ENCODE results near the gene HDAC4. TPM values are rescaled to one million over a fixed set of nuclear protein-coding genes. Genes with fewer than 3 reads are reported as not detected.

Gene HDAC4
- total RNA-seq, 5 donors from 2014 or later (not counting 1 experiment from before 2014, with no cell fraction given): 44.8 to 80.2 (median 60.9) TPM

DNA sequence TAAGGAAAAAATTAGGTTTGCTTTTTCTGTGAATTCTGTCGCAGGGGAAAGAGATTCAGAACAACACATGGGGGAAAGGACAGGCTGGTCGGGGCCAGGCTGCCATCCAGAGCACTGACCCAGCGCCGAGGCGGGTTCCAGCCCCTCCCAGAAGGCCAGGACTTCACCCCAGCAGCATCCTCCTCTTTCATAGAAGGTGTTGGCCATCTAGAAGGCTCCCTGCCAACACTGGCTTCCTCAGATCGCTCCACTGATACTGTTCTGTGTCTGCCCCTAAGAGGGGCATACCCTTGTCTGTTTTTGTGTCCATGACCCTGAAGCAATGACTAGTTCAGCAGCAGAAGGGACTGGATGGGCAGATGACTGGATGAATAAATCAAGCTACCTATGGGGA, 144.5 kb downstream of the HDAC4 start:
- H3K9me3 ChIP-seq: no peaks in the 10 kb centered on the region
- Mint-ChIP-seq H3K36me3 (peaks cover 27% of the 10 kb centered on the region), H3K27me3 (no peaks in the 10 kb centered on the region), H3K4me1 (peaks cover 97% of the 10 kb centered on the region in 3 donors), H3K4me3 (no peak overlapping the region), H3K9me3 (peaks cover 7 to 11% (median 9%) of the 10 kb centered on the region in 3 donors), H3K27ac (peak overlapping the region; percentile 55 to 60)
- no peaks in the 10 kb centered on the region for H3K27me3 ChIP-seq (replicated peaks in 1 of 2; ENCODE audit: control insufficient read depth in 2 of 2, extremely low read depth in 1 of 2, insufficient read depth in 2 of 2, low read length in 1 of 2)
- 84% methylated on average over 5 of the region's 6 CpGs for WGBS (ENCODE audit: insufficient coverage)
- H3K4me1 ChIP-seq (ENCODE audit: control insufficient read depth in 1 of 2, extremely low read depth in 1 of 2, insufficient read depth in 2 of 2, low read length in 2 of 2): peaks cover 58 to 67% of the 10 kb centered on the region in 2 experiments
- H3K4me3 ChIP-seq (ENCODE audit: control insufficient read depth in 1 of 2, extremely low read depth in 1 of 2, low read length in 1 of 2): no peak overlapping the region
- ChIA-PET POLR2A (no interaction called here), CTCF (interaction anchor here in 1 of 2 donors (0.6 kb wide), 1 partner anchor 12 kb away, joined by 3 read pairs; no protein-coding TSS in a partner anchor)
- DNase-seq (peak in 1 of 35 experiments; percentile 9), ATAC-seq (replicated peaks in 1 of 4) (no peak)
- H3K27ac ChIP-seq (ENCODE audit: low read length): no peak overlapping the region
- H3K36me3 ChIP-seq (ENCODE audit: control insufficient read depth in 2 of 2, extremely low read depth in 1 of 2, insufficient read depth in 1 of 2, low read length in 1 of 2): peaks cover 0 to 4% of the 10 kb centered on the region in 2 donors

DNA sequence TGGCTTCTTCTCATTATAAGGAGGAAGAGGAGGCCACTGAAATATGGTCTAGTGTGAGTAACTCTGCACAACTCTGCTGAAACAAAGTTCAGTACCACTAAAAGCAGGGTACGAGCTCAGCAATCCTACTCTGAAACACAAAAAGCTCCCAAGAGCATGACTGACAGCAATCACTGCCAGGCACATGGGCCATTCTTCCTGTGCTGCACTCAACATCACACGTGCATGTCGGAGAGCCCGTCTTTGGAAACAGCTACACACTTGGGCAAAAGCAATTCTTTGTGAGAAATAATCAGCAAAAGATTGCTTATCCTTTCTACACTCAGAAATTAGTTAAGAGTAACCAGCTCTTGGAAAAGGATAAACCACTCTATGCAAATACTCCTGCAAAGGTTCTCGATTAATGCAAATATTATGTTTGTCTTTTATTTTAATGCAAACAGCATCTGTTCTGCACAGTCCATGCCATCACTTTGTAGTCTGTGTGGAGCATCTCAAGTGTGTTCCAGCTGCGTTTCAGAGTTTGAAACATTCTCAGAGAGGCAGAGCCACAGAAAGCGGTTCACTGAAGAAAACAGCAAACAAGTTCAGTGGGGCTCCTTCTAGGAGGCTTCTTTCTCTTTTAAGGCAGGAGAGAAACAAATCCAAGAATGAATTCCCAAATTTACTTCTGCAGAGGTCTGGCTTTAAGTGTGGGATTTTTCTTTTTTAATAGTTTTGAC, 145.0 kb downstream of the HDAC4 start:
- no peak overlapping the region for H3K4me3 ChIP-seq (ENCODE audit: control insufficient read depth in 1 of 2, extremely low read depth in 1 of 2, low read length in 1 of 2)
- H3K27ac ChIP-seq (ENCODE audit: low read length): no peak overlapping the region
- Mint-ChIP-seq H3K4me3 (peak overlapping the region in 1 of 3 donors; percentile 1), H3K27ac (peak overlapping the region; percentile 20 to 61), H3K27me3 (no peaks in the 10 kb centered on the region), H3K9me3 (peaks cover 7 to 11% (median 9%) of the 10 kb centered on the region in 3 donors), H3K36me3 (peaks cover 27% of the 10 kb centered on the region), H3K4me1 (peaks cover 91 to 93% (median 91%) of the 10 kb centered on the region in 3 donors)
- no peaks in the 10 kb centered on the region for H3K27me3 ChIP-seq (replicated peaks in 1 of 2; ENCODE audit: control insufficient read depth in 2 of 2, extremely low read depth in 1 of 2, insufficient read depth in 2 of 2, low read length in 1 of 2)
- H3K36me3 ChIP-seq (ENCODE audit: control insufficient read depth in 2 of 2, extremely low read depth in 1 of 2, insufficient read depth in 1 of 2, low read length in 1 of 2): peaks cover 0 to 4% of the 10 kb centered on the region in 2 donors
- H3K4me1 ChIP-seq (ENCODE audit: control insufficient read depth in 1 of 2, extremely low read depth in 1 of 2, insufficient read depth in 2 of 2, low read length in 2 of 2): peaks cover 53 to 62% of the 10 kb centered on the region in 2 experiments
- ATAC-seq (replicated peaks in 1 of 4) (no peak), DNase-seq (peak in 1 of 35 experiments; percentile 19)
- POLR2A ChIA-PET: no interaction called here
- CTCF ChIA-PET: no interaction called here
- WGBS (ENCODE audit: insufficient coverage): 71% methylated on average over 5 of the region's 7 CpGs
- H3K9me3 ChIP-seq: no peaks in the 10 kb centered on the region

DNA sequence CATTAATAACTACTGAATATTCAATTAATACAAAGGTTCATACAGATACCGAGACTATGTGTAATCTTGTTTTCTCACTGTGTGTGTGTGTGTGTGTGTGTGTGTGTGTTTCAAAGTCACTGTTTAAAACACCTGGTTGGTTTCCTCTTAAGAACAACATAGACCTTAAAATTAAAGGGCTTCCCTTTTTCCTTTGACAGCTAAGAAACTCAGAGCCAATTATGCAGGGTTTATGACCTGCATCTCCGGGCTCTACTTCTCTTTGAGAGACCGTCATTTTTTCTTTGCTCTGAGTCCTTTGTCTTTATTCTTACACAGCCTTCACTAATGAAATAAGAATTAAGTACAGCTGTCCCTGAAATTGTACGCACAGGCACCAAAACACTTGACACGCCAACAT, 145.6 kb downstream of the HDAC4 start:
- peaks cover 0 to 4% of the 10 kb centered on the region in 2 donors for H3K36me3 ChIP-seq (ENCODE audit: control insufficient read depth in 2 of 2, extremely low read depth in 1 of 2, insufficient read depth in 1 of 2, low read length in 1 of 2)
- Mint-ChIP-seq H3K4me3 (peak overlapping the region in 1 of 3 donors; percentile 1), H3K9me3 (peaks cover 7 to 11% (median 9%) of the 10 kb centered on the region in 3 donors), H3K27ac (peak overlapping the region in 1 of 2 donors; percentile 61), H3K36me3 (peaks cover 27% of the 10 kb centered on the region), H3K4me1 (peaks cover 85 to 87% (median 85%) of the 10 kb centered on the region in 3 donors), H3K27me3 (no peaks in the 10 kb centered on the region)
- ATAC-seq (replicated peaks in 1 of 4) (peak in 1 of 4 experiments; percentile 28), DNase-seq (peak in 1 of 35 experiments; percentile 0)
- H3K9me3 ChIP-seq: no peaks in the 10 kb centered on the region
- WGBS (ENCODE audit: insufficient coverage): 58% methylated on average over 2 of the region's 5 CpGs
- no peaks in the 10 kb centered on the region for H3K27me3 ChIP-seq (replicated peaks in 1 of 2; ENCODE audit: control insufficient read depth in 2 of 2, extremely low read depth in 1 of 2, insufficient read depth in 2 of 2, low read length in 1 of 2)
- H3K4me1 ChIP-seq (ENCODE audit: control insufficient read depth in 1 of 2, extremely low read depth in 1 of 2, insufficient read depth in 2 of 2, low read length in 2 of 2): peaks cover 47 to 56% of the 10 kb centered on the region in 2 experiments
- CTCF ChIA-PET: no interaction called here
- H3K4me3 ChIP-seq (ENCODE audit: control insufficient read depth in 1 of 2, extremely low read depth in 1 of 2, low read length in 1 of 2): no peak overlapping the region
- POLR2A ChIA-PET: interaction anchor here in 1 of 2 donors (0.6 kb wide), 1 partner anchor 655 kb away, joined by 4 read pairs; no protein-coding TSS in a partner anchor
- no peak overlapping the region for H3K27ac ChIP-seq (ENCODE audit: low read length)

DNA sequence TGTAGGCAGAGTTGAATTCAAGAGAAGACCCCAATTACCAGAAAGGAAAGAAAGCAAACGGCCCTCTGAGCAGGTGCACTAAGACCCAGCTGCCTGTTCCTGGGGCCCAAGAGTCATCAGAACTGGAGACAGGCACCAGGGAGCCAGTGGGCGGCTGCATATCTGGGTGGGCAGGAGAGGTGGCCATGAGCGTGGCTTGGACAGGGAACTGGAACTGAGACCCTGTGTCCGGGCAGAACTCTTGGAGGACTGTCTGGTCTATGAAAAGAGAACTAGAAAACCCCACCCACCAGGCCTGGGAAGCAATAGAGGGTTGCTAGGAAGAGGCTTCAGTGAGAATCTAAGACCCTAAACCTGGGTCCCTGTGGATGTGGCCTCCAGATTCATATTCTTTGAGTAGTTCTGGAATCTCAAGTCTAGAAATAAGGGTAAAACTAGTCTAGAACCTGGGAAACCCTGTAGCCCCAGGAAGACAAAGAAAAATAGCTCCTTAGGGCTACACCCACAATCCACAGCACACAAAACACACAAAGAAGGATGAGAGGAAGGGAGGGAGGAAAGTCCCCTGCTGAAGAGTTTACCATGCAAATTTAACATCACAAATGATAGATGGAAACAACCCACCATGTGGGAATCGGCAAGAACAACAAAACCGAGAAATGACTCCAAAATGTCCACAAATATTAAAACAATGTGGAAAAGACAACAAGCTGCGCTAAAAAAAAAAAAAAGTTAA, 147.0 kb downstream of the HDAC4 start:
- Histone ChIP-seq H3K27ac (ENCODE audit: low read length) (no peak overlapping the region), H3K36me3 (ENCODE audit: control insufficient read depth in 2 of 2, extremely low read depth in 1 of 2, insufficient read depth in 1 of 2, low read length in 1 of 2) (peaks cover 0 to 10% of the 10 kb centered on the region in 2 donors), H3K9me3 (no peaks in the 10 kb centered on the region), H3K27me3 (replicated peaks in 1 of 2; ENCODE audit: control insufficient read depth in 2 of 2, extremely low read depth in 1 of 2, insufficient read depth in 2 of 2, low read length in 1 of 2) (no peaks in the 10 kb centered on the region), H3K4me3 (ENCODE audit: control insufficient read depth in 1 of 2, extremely low read depth in 1 of 2, low read length in 1 of 2) (no peak overlapping the region), H3K4me1 (ENCODE audit: control insufficient read depth in 1 of 2, extremely low read depth in 1 of 2, insufficient read depth in 2 of 2, low read length in 2 of 2) (peaks cover 34 to 47% of the 10 kb centered on the region in 2 experiments)
- Mint-ChIP-seq H3K27me3 (no peaks in the 10 kb centered on the region), H3K36me3 (peaks cover 35% of the 10 kb centered on the region), H3K27ac (peak overlapping the region; percentile 18 to 81), H3K4me3 (peak overlapping the region in 2 of 3 donors; percentile 60 to 85), H3K9me3 (peaks cover 7 to 11% (median 9%) of the 10 kb centered on the region in 3 donors), H3K4me1 (peaks cover 80 to 82% (median 81%) of the 10 kb centered on the region in 3 donors)
- CTCF ChIA-PET: no interaction called here
- POLR2A ChIA-PET: interaction anchor here in 1 of 2 donors (0.6 kb wide), 1 partner anchor 771 kb away, joined by 3 read pairs; the partner anchor contains the start of gene NDUFA10
- DNase-seq: peak in 1 of 35 experiments; percentile 14
- no peak for ATAC-seq (replicated peaks in 1 of 4)
- WGBS (ENCODE audit: insufficient coverage): no CpG with 5 or more reads among the region's 7 CpGs

DNA sequence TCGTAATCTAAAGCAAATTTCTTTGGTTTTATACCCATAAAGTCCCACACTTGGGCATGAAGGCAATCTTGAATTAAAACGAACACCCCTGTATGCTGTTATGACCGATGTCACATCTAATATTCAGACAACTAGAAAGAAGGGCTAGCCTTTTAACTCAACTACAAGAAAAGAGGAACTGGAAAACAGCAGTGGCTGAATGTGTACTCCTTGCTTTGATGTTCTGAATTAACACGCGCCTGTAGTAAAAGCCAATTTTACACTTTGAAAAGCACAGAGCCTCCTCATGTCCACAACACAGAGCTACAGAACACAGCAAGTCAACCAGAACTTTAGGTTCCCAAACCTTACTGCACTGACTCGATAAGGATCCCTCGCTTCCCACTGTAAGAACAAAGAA, 147.6 kb downstream of the HDAC4 start:
- Mint-ChIP-seq H3K4me1 (peaks cover 75 to 82% (median 78%) of the 10 kb centered on the region in 3 donors), H3K4me3 (peak overlapping the region; percentile 60 to 85 (median 71)), H3K27ac (peak overlapping the region in 1 of 2 donors; percentile 81), H3K27me3 (no peaks in the 10 kb centered on the region), H3K36me3 (peaks cover 32% of the 10 kb centered on the region), H3K9me3 (peaks cover 7 to 10% (median 9%) of the 10 kb centered on the region in 3 donors)
- CTCF ChIA-PET: interaction anchor here in 1 of 2 donors (1.0 kb wide), 1 partner anchor 11 kb away, joined by 3 read pairs; no protein-coding TSS in a partner anchor
- peak overlapping the region in 1 of 2 donors; percentile 29 for H3K4me3 ChIP-seq (ENCODE audit: control insufficient read depth in 1 of 2, extremely low read depth in 1 of 2, low read length in 1 of 2)
- H3K27ac ChIP-seq (ENCODE audit: low read length): no peak overlapping the region
- peaks cover 0 to 13% of the 10 kb centered on the region in 2 donors for H3K36me3 ChIP-seq (ENCODE audit: control insufficient read depth in 2 of 2, extremely low read depth in 1 of 2, insufficient read depth in 1 of 2, low read length in 1 of 2)
- ATAC-seq (replicated peaks in 1 of 4) (peak in 3 of 4 experiments; percentile 13 to 41 (median 21)), DNase-seq (no peak)
- POLR2A ChIA-PET: interaction anchor here in 1 of 2 donors (0.9 kb wide), 1 partner anchor 148 kb away, joined by 3 read pairs; the partner anchor contains the start of gene HDAC4
- peaks cover 29 to 45% of the 10 kb centered on the region in 2 experiments for H3K4me1 ChIP-seq (ENCODE audit: control insufficient read depth in 1 of 2, extremely low read depth in 1 of 2, insufficient read depth in 2 of 2, low read length in 2 of 2)
- H3K9me3 ChIP-seq: no peaks in the 10 kb centered on the region
- no peaks in the 10 kb centered on the region for H3K27me3 ChIP-seq (replicated peaks in 1 of 2; ENCODE audit: control insufficient read depth in 2 of 2, extremely low read depth in 1 of 2, insufficient read depth in 2 of 2, low read length in 1 of 2)
- 44% methylated on average over 4 of the region's 7 CpGs for WGBS (ENCODE audit: insufficient coverage)

DNA sequence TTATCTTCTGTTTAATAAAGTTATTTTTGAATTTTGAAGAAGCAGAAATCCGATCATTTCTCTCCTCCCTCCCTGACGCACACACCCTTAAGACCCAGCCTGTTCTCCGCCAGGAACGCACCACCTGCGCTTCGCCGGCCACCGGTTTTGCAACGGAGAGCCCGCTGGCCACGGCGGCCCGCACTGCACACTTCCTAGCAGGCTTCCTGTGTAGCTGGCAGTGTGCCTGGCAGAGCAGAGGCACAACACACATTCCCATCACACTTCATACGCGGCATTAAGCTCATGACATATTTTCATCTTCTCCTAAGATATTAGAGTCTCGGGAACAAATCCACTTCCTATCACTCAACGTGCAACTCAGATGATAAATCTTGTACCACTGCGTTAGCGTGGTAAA, 148.0 kb downstream of the HDAC4 start:
- Mint-ChIP-seq H3K4me1 (peaks cover 72 to 80% (median 78%) of the 10 kb centered on the region in 3 donors), H3K36me3 (peaks cover 27% of the 10 kb centered on the region), H3K4me3 (peak overlapping the region; percentile 60 to 85 (median 71)), H3K27ac (peak overlapping the region; percentile 78 to 81), H3K27me3 (no peaks in the 10 kb centered on the region), H3K9me3 (peaks cover 4 to 7% (median 5%) of the 10 kb centered on the region in 3 donors)
- POLR2A ChIA-PET: interaction anchor here in 1 of 2 donors (0.9 kb wide), 1 partner anchor 148 kb away, joined by 3 read pairs; the partner anchor contains the start of gene HDAC4
- H3K4me1 ChIP-seq (ENCODE audit: control insufficient read depth in 1 of 2, extremely low read depth in 1 of 2, insufficient read depth in 2 of 2, low read length in 2 of 2): peaks cover 29 to 46% of the 10 kb centered on the region in 2 experiments
- no peak overlapping the region for H3K4me3 ChIP-seq (ENCODE audit: control insufficient read depth in 1 of 2, extremely low read depth in 1 of 2, low read length in 1 of 2)
- H3K36me3 ChIP-seq (ENCODE audit: control insufficient read depth in 2 of 2, extremely low read depth in 1 of 2, insufficient read depth in 1 of 2, low read length in 1 of 2): peaks cover 0 to 13% of the 10 kb centered on the region in 2 donors
- H3K27ac ChIP-seq (ENCODE audit: low read length): no peak overlapping the region
- peak; percentile 47 to 74 (median 54) for ATAC-seq (replicated peaks in 1 of 4)
- DNase-seq: peak in 3 of 35 experiments; percentile 15 to 30 (median 28)
- no peaks in the 10 kb centered on the region for H3K9me3 ChIP-seq
- CTCF ChIA-PET: interaction anchor here in 1 of 2 donors (1.0 kb wide), 1 partner anchor 11 kb away, joined by 3 read pairs; no protein-coding TSS in a partner anchor
- no peaks in the 10 kb centered on the region for H3K27me3 ChIP-seq (replicated peaks in 1 of 2; ENCODE audit: control insufficient read depth in 2 of 2, extremely low read depth in 1 of 2, insufficient read depth in 2 of 2, low read length in 1 of 2)
- 52% methylated on average over 14 of the region's 19 CpGs for WGBS (ENCODE audit: insufficient coverage)

Data from T-cell (primary cell).